SK-N-SH (cell line): ENCODE results near the gene CLEC9A. TPM values are rescaled to one million over a fixed set of nuclear protein-coding genes. Genes with fewer than 3 reads are reported as not detected.

Source experiments
- CTCF ChIA-PET: fragments of 300-600, 350-600 bp; formaldehyde crosslinking; extraction: SDS; loops from one replicate; lab custom pipeline; 2021; lab: Yijun Ruan, JAX
- POLR2A ChIA-PET: fragments of 350-600 bp; sonication (Branson Sonifier 250); formaldehyde crosslinking; extraction: SDS; loops from one replicate; lab custom pipeline; 2020; ENCODE audit warnings: antibody characterized with exemption, inconsistent platforms; lab: Yijun Ruan, JAX
- DNase-seq: peaks from one replicate; pipeline ENCODE4 v3.0.0; 2012
- H2AFZ ChIP-seq: fragments of 200-600 bp; sonication (generic); 2 replicates; pipeline ENCODE4 v1.8.1; 2016; ENCODE audit warnings: antibody characterized with exemption, mild to moderate bottlenecking, low read depth
- H3F3A ChIP-seq: fragments of 200-600 bp; sonication (generic); replicated peaks from 2 replicates; pipeline ENCODE3; 2016; ENCODE audit warnings: antibody characterized with exemption, mild to moderate bottlenecking; ENCODE audit not compliant: insufficient read depth
- H3K27ac ChIP-seq, 2 experiments: fragments of 200-500 bp in 1 of 2; fragments of 200-600 bp in 1 of 2; sonication (Bioruptor generic) in 1 of 2; sonication (generic), shearing (Covaris generic) in 1 of 2; 2 replicates each; pipeline versions ENCODE4 v1.5.1 to v1.6.1; 2014 to 2016; ENCODE audit warnings: low read depth in 2 of 2, inconsistent platforms in 1 of 2, low read length in 1 of 2, mild to moderate bottlenecking in 1 of 2, mixed read lengths in 1 of 2
- H3K27me3 ChIP-seq: fragments of 200-600 bp; sonication (generic), shearing (Covaris generic); 2 replicates; pipeline ENCODE4 v1.6.1; 2016; ENCODE audit warnings: mixed run types; ENCODE audit not compliant: insufficient read depth
- H3K36me3 ChIP-seq, 2 experiments: fragments of 200-500 bp in 1 of 2; fragments of 200-600 bp in 1 of 2; sonication (Bioruptor generic) in 1 of 2; sonication (generic) in 1 of 2; replicated peaks in 1 of 2; 2 replicates each; pipeline versions ENCODE3 to v1.5.1; 2014 to 2016; ENCODE audit warnings: low read length in 1 of 2, mild to moderate bottlenecking in 1 of 2; ENCODE audit not compliant: insufficient read depth in 2 of 2, control insufficient read depth in 1 of 2
- H3K4me1 ChIP-seq, 2 experiments: fragments of 200-500 bp in 1 of 2; fragments of 200-600 bp in 1 of 2; sonication (Bioruptor generic) in 1 of 2; sonication (generic), shearing (Covaris generic) in 1 of 2; 2 replicates each; pipeline versions ENCODE4 v1.5.1 to v1.6.1; 2014 to 2016; ENCODE audit warnings: low read depth in 1 of 2, low read length in 1 of 2, mixed run types in 1 of 2; ENCODE audit not compliant: insufficient read depth in 2 of 2, control insufficient read depth in 1 of 2
- H3K4me2 ChIP-seq: fragments of 200-600 bp; sonication (generic), shearing (Covaris generic); 2 replicates; pipeline ENCODE4 v1.6.1; 2017; ENCODE audit warnings: mixed run types
- H3K4me3 ChIP-seq, 2 experiments: fragments of 200-500 bp in 1 of 2; fragments of 200-600 bp in 1 of 2; sonication (Bioruptor generic) in 1 of 2; sonication (generic), shearing (Covaris generic) in 1 of 2; 2 replicates each; pipeline versions ENCODE4 v1.5.1 to v1.8.1; 2014 to 2016; ENCODE audit warnings: low read depth in 2 of 2, inconsistent platforms in 1 of 2, low read length in 1 of 2, mild to moderate bottlenecking in 1 of 2, mixed read lengths in 1 of 2, moderate library complexity in 1 of 2
- H3K79me2 ChIP-seq: fragments of 200-600 bp; sonication (generic); 2 replicates; pipeline ENCODE4 v1.8.1; 2017; ENCODE audit warnings: mild to moderate bottlenecking; ENCODE audit not compliant: insufficient read depth
- H3K9ac ChIP-seq: fragments of 200-600 bp; sonication (generic); 2 replicates; pipeline ENCODE4 v1.6.1; 2017; ENCODE audit warnings: mixed run types
- H3K9me2 ChIP-seq: fragments of 200-600 bp; sonication (generic); 2 replicates; pipeline ENCODE4 v1.6.1; 2017; ENCODE audit warnings: mixed run types
- H3K9me3 ChIP-seq: fragments of 200-600 bp; sonication (generic); 2 replicates; pipeline ENCODE4 v1.6.1; 2017; ENCODE audit warnings: mixed run types, mild to moderate bottlenecking, moderate library complexity
- H4K20me1 ChIP-seq: fragments of 200-600 bp; sonication (generic); 2 replicates; pipeline ENCODE4 v1.6.1; 2017; ENCODE audit warnings: mild to moderate bottlenecking, mixed run types; ENCODE audit not compliant: insufficient read depth
- CHD2 ChIP-seq: fragments of 150-350 bp; IDR thresholded peaks from 2 replicates; pipeline ENCODE4 v1.6.1; 2018; ENCODE audit warnings: low read length; ENCODE audit not compliant: partially characterized antibody
- EZH2phosphoT487 ChIP-seq: fragments of 200-600 bp; sonication (generic); IDR thresholded peaks from 2 replicates; pipeline ENCODE4 v1.6.1; 2017; ENCODE audit warnings: low read depth, mixed run types, mild to moderate bottlenecking, antibody characterized with exemption, moderate library complexity, borderline replicate concordance
- FOXM1 ChIP-seq: IDR thresholded peaks from 2 replicates; pipeline ENCODE4 v1.4.0; 2012; ENCODE audit warnings: low read depth, mild to moderate bottlenecking
- GATA2 ChIP-seq: sonication (generic); formaldehyde crosslinking; IDR thresholded peaks from 2 replicates; pipeline ENCODE4 v1.5.0; 2020; ENCODE audit warnings: mild to moderate bottlenecking, missing genetic modification reagents
- JUND ChIP-seq: IDR thresholded peaks from 2 replicates; pipeline ENCODE4 v1.4.0; 2012
- MEF2A ChIP-seq: IDR thresholded peaks from 2 replicates; pipeline ENCODE4 v1.4.0; 2012; ENCODE audit warnings: low read depth, borderline replicate concordance
- MXI1 ChIP-seq: IDR thresholded peaks from 2 replicates; pipeline ENCODE4 v1.6.1; 2012; ENCODE audit warnings: mild to moderate bottlenecking, low read depth, low read length, improper control_type of control experiment
- NFIC ChIP-seq: IDR thresholded peaks from 2 replicates; pipeline ENCODE4 v1.4.0; 2012; ENCODE audit warnings: borderline replicate concordance
- POLR2AphosphoS5 ChIP-seq: IDR thresholded peaks from 2 replicates; pipeline ENCODE4 v1.6.1; 2012; ENCODE audit warnings: low read depth, low read length
- SIN3A ChIP-seq: IDR thresholded peaks from 2 replicates; pipeline ENCODE4 v1.6.1; 2012; ENCODE audit warnings: low read depth, mild to moderate bottlenecking, low read length, moderate library complexity, borderline replicate concordance
- SMC3 ChIP-seq: IDR thresholded peaks from 2 replicates; pipeline ENCODE4 v1.6.1; 2012; ENCODE audit warnings: low read depth, low read length, improper control_type of control experiment
- TEAD4 ChIP-seq: IDR thresholded peaks from 2 replicates; pipeline ENCODE4 v1.4.0; 2012; ENCODE audit warnings: mild to moderate bottlenecking, borderline replicate concordance; ENCODE audit not compliant: insufficient read depth
- WGBS: methylation state at CpG from one replicate; pipeline ENCODE4 v1.1.6; 2017; ENCODE audit warnings: low lambda C conversion rate; 5-methylcytosine and 5-hydroxymethylcytosine counted together
- polyA plus RNA-seq, 3 experiments: library from polyadenylated mRNA; depleted of rRNA; stranded (reverse); fragments of >200 nt; gene quantifications; 2 replicates each; pipeline ENCODE4 v1.2.3, GENCODE V29; 2012
- TF ChIP-seq, protein P1 (sequence below): fragments of 150-350 bp; IDR thresholded peaks from 2 replicates; pipeline ENCODE4 v1.6.1; 2017; ENCODE audit warnings: antibody characterized with exemption, low read length, low read depth, borderline replicate concordance
- TF ChIP-seq, protein P2 (sequence below): fragments of 200-600 bp; sonication (generic); IDR thresholded peaks from 2 replicates; pipeline ENCODE4 v1.6.1; 2017; ENCODE audit warnings: antibody characterized with exemption, mild to moderate bottlenecking, moderate library complexity
- TF ChIP-seq, protein P3 (sequence below): IDR thresholded peaks from 2 replicates; pipeline ENCODE4 v1.4.0; 2012; ENCODE audit warnings: low read depth, borderline replicate concordance
- TF ChIP-seq, protein P4 (sequence below): IDR thresholded peaks from 2 replicates; pipeline ENCODE4 v1.4.0; 2012; ENCODE audit warnings: low read depth
- TF ChIP-seq, protein P5 (sequence below): IDR thresholded peaks from 2 replicates; pipeline ENCODE4; 2012

CLEC9A gene
- polyA plus RNA-seq, 1 of the 3 experiments (the other 2 are of a cell fraction) = not detected

DNA sequence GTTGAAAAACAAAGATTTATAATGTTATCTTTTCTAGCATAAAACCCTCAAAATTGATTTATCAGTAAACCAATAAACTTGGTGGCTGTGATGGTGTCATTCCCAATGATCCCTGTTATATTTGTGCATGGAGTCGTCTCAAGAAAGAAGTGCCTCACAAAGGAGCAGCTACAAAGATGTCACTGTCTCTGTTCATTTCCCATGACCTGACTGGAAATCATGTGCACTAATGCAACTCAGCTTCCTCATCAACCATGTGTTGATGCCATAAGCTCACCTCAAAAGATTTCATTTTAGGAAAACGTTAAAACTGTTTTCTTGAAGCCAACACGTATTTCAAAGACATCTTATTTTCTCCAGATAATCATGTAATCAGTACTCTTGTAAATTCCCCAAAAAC, 39.5 kb downstream of the CLEC9A start:
- H3K4me2 ChIP-seq = no peak overlapping the region
- no peak overlapping the region for H3K27ac ChIP-seq
- H3K9me3 ChIP-seq = no peaks in the 10 kb centered on the region
- H3K4me1 ChIP-seq = no peaks in the 10 kb centered on the region; a peak in 1 of 4 replicates
- TF ChIP-seq, protein P1, sequence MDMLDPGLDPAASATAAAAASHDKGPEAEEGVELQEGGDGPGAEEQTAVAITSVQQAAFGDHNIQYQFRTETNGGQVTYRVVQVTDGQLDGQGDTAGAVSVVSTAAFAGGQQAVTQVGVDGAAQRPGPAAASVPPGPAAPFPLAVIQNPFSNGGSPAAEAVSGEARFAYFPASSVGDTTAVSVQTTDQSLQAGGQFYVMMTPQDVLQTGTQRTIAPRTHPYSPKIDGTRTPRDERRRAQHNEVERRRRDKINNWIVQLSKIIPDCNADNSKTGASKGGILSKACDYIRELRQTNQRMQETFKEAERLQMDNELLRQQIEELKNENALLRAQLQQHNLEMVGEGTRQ = no peak
- TF ChIP-seq, protein P2, sequence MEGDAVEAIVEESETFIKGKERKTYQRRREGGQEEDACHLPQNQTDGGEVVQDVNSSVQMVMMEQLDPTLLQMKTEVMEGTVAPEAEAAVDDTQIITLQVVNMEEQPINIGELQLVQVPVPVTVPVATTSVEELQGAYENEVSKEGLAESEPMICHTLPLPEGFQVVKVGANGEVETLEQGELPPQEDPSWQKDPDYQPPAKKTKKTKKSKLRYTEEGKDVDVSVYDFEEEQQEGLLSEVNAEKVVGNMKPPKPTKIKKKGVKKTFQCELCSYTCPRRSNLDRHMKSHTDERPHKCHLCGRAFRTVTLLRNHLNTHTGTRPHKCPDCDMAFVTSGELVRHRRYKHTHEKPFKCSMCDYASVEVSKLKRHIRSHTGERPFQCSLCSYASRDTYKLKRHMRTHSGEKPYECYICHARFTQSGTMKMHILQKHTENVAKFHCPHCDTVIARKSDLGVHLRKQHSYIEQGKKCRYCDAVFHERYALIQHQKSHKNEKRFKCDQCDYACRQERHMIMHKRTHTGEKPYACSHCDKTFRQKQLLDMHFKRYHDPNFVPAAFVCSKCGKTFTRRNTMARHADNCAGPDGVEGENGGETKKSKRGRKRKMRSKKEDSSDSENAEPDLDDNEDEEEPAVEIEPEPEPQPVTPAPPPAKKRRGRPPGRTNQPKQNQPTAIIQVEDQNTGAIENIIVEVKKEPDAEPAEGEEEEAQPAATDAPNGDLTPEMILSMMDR = no peak
- TF ChIP-seq SMC3 (no peak), FOXM1 (no peak), MXI1 (no peak), JUND (no peak)
- TF ChIP-seq, protein P3, sequence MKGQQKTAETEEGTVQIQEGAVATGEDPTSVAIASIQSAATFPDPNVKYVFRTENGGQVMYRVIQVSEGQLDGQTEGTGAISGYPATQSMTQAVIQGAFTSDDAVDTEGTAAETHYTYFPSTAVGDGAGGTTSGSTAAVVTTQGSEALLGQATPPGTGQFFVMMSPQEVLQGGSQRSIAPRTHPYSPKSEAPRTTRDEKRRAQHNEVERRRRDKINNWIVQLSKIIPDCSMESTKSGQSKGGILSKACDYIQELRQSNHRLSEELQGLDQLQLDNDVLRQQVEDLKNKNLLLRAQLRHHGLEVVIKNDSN = no peak
- H3K9ac ChIP-seq = no peak overlapping the region
- H3F3A ChIP-seq = no peaks in the 10 kb centered on the region
- POLR2A ChIA-PET = no interaction called here
- DNase-seq = no peak
- H4K20me1 ChIP-seq = no peaks in the 10 kb centered on the region
- no peaks in the 10 kb centered on the region; the same call in 1 of the 2 replicates for H3K27me3 ChIP-seq
- H3K9me2 ChIP-seq = no peaks in the 10 kb centered on the region
- WGBS = 0% methylated on average over 3 of the region's 3 CpGs
- no peak overlapping the region for H2AFZ ChIP-seq
- CTCF ChIA-PET = no interaction called here
- no peaks in the 10 kb centered on the region for H3K79me2 ChIP-seq
- no peaks in the 10 kb centered on the region for H3K36me3 ChIP-seq
- no peak overlapping the region for H3K4me3 ChIP-seq

DNA sequence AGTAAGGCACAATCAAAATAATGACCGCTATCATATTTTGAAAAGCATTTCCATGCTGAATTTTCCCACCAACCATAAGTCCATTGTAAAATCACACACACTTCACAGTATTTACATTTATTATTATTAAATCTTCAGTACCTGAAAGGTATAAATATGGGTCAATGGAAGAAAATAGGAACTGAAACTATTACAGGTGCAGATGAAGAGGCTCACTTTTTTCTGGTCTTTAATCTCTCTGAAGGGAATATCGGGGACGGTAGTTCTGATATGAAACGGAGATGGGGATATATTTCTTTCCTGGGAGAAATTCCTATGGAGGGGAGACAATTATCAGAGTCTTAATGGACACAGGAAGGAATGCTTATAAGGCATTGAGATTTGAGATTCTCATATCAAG, 39.9 kb downstream of the CLEC9A start:
- no peaks in the 10 kb centered on the region for H3K79me2 ChIP-seq
- H3K27ac ChIP-seq = no peak overlapping the region
- H4K20me1 ChIP-seq = no peaks in the 10 kb centered on the region
- H3K27me3 ChIP-seq = no peaks in the 10 kb centered on the region; the same call in 1 of the 2 replicates
- POLR2A ChIA-PET = no interaction called here
- no peak for DNase-seq
- H3K4me2 ChIP-seq = no peak overlapping the region
- no peak overlapping the region for H3K9ac ChIP-seq
- H3K4me3 ChIP-seq = no peak overlapping the region
- CTCF ChIA-PET = no interaction called here
- 14% methylated on average over 4 of the region's 4 CpGs for WGBS
- no peaks in the 10 kb centered on the region; a peak in 1 of 4 replicates for H3K4me1 ChIP-seq
- no peaks in the 10 kb centered on the region for H3K9me2 ChIP-seq
- TF ChIP-seq, protein P4, sequence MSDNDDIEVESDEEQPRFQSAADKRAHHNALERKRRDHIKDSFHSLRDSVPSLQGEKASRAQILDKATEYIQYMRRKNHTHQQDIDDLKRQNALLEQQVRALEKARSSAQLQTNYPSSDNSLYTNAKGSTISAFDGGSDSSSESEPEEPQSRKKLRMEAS = no peak
- TF ChIP-seq NFIC (no peak), TEAD4 (no peak), EZH2phosphoT487 (no peak), SMC3 (no peak), MEF2A (no peak), POLR2AphosphoS5 (no peak), GATA2 (CRISPR knock-in tag) (no peak), SIN3A (no peak), FOXM1 (no peak), CHD2 (no peak)
- TF ChIP-seq, protein P2 = no peak
- TF ChIP-seq, protein P5, sequence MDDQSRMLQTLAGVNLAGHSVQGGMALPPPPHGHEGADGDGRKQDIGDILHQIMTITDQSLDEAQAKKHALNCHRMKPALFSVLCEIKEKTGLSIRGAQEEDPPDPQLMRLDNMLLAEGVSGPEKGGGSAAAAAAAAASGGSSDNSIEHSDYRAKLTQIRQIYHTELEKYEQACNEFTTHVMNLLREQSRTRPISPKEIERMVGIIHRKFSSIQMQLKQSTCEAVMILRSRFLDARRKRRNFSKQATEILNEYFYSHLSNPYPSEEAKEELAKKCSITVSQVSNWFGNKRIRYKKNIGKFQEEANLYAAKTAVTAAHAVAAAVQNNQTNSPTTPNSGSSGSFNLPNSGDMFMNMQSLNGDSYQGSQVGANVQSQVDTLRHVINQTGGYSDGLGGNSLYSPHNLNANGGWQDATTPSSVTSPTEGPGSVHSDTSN = no peak
- TF ChIP-seq, protein P1 = no peak
- TF ChIP-seq, protein P3 = no peak
- no peak overlapping the region for H2AFZ ChIP-seq
- no peaks in the 10 kb centered on the region for H3F3A ChIP-seq
- H3K9me3 ChIP-seq = no peaks in the 10 kb centered on the region
- no peaks in the 10 kb centered on the region for H3K36me3 ChIP-seq
